Thyroid gland (tissue), 4 donors: ENCODE measurements around the gene PTPRE.

Source experiments
- POLR2A ChIP-seq, 2 donors: fragments of 450-650 bp; IDR thresholded peaks; one replicate each; pipeline ENCODE4 v1.6.1; 2017; ENCODE audit warnings: antibody characterized with exemption in 2 of 2, mild to moderate bottlenecking in 2 of 2, moderate library complexity in 1 of 2
- TF ChIP-seq, protein P1 (sequence below), 6 experiments: fragments of 200-600 bp in 3 of 6; fragments of 450-650 bp in 3 of 6; sonication (generic) in 3 of 6; IDR thresholded peaks; one replicate each; pipeline ENCODE4 v1.5.1; 2016 to 2019; ENCODE audit warnings: antibody characterized with exemption in 6 of 6, mild to moderate bottlenecking in 2 of 6, inconsistent platforms in 1 of 6, moderate library complexity in 1 of 6

DNA sequence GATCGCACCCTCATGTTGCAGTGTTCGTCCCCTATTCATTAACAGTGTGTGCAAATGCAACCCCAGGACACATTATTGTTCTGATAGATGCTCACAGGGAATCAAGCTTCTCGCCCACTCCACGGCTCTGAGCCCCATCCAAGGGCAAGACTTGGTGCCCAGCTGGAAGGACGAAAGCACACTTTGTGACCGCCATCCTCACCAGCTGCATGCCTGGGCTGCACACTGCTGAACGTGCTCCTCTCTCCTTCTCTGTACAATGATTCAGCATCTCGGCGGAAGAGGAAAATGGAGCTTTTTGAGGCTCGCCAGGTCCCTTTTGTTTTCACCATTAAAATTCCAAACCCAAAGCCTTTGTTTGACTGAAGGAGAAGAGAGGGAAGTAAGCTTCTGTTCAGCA, 177.5 kb downstream of the PTPRE start:
- no peak for TF ChIP-seq POLR2A (IDR thresholded peaks at IDR 0.05)
- TF ChIP-seq, protein P1, sequence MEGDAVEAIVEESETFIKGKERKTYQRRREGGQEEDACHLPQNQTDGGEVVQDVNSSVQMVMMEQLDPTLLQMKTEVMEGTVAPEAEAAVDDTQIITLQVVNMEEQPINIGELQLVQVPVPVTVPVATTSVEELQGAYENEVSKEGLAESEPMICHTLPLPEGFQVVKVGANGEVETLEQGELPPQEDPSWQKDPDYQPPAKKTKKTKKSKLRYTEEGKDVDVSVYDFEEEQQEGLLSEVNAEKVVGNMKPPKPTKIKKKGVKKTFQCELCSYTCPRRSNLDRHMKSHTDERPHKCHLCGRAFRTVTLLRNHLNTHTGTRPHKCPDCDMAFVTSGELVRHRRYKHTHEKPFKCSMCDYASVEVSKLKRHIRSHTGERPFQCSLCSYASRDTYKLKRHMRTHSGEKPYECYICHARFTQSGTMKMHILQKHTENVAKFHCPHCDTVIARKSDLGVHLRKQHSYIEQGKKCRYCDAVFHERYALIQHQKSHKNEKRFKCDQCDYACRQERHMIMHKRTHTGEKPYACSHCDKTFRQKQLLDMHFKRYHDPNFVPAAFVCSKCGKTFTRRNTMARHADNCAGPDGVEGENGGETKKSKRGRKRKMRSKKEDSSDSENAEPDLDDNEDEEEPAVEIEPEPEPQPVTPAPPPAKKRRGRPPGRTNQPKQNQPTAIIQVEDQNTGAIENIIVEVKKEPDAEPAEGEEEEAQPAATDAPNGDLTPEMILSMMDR (IDR thresholded peaks at IDR 0.05), result no peak
